Thoracic aorta (tissue), 2 donors: ENCODE results near the gene PLPP1. TPM values are rescaled to one million over a fixed set of nuclear protein-coding genes. Genes with fewer than 3 reads are reported as not detected.

ENCODE experiments used
- ATAC-seq: fragments of 150-250 bp; one replicate; pipeline ENCODE4 v1.8.0; 2017; ENCODE audit warnings: low read depth; ENCODE audit not compliant: insufficient number of reproducible peaks, low FRiP score
- DNase-seq: peaks from one replicate; pipeline ENCODE4 v3.0.0-alpha.2; 2020; ENCODE audit warnings: low spot score
- H3K27ac ChIP-seq, 2 donors: fragments of 200-600 bp; sonication (generic); 1 replicate in 1 of 2; 2 replicates in 1 of 2; pipeline ENCODE4 v1.5.1; 2016; ENCODE audit warnings: mild to moderate bottlenecking in 2 of 2, moderate library complexity in 2 of 2
- H3K27me3 ChIP-seq: fragments of 200-600 bp; sonication (generic); replicated peaks from 2 replicates; pipeline ENCODE4 v1.6.0; 2016; ENCODE audit warnings: mild to moderate bottlenecking; ENCODE audit not compliant: insufficient read depth
- H3K36me3 ChIP-seq: fragments of 200-600 bp; sonication (generic); one replicate; pipeline ENCODE4 v1.5.1; 2016
- H3K4me1 ChIP-seq, 2 donors: fragments of 200-600 bp; sonication (generic); 1 replicate in 1 of 2; 2 replicates in 1 of 2; pipeline versions ENCODE4 v1.5.1 to v1.6.0; 2016; ENCODE audit warnings: low read depth in 2 of 2, mild to moderate bottlenecking in 1 of 2; ENCODE audit not compliant: control insufficient read depth in 1 of 2
- H3K4me3 ChIP-seq: fragments of 200-600 bp; sonication (generic); 2 replicates; pipeline ENCODE4 v1.5.1; 2016; ENCODE audit warnings: mild to moderate bottlenecking
- H3K9me3 ChIP-seq: fragments of 200-600 bp; sonication (generic); 2 replicates; pipeline ENCODE4 v1.5.1; 2016
- total RNA-seq, 2 donors: library from RNA; depleted of rRNA; stranded (reverse); fragments of >200 nt; gene quantifications; one replicate each; pipeline versions ENCODE4 v1.1.0 to v1.2.3, GENCODE V29; 2016
- TF ChIP-seq, protein P1 (sequence below): fragments of 200-600 bp; sonication (generic); IDR thresholded peaks from one replicate; pipeline ENCODE4 v1.5.1; 2019; ENCODE audit warnings: antibody characterized with exemption

PLPP1 gene
- total RNA-seq, 2 donors from 2014 or later, result 341 to 509 TPM

DNA sequence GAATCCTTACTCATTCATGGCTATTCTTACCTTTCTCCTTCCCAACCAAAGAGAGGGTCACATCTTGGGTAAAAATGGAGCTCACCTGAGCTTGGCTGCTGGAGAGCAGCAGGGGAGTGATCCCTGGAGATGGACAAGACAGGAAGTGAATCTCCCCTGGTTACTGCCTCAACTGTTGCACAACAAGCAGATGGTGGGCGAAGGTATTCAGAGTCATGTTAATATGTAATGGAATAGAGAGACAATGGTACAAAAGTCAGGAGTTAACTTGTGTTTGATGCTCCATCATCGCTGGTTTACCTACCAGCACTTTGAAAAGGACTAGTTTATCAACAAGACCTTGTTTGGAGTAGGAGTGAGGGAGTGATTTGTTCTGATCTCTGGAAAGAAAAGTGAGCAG is 13.0 kb upstream of the PLPP1 start:
- no peaks in the 10 kb centered on the region for H3K36me3 ChIP-seq
- no peak overlapping the region for H3K4me3 ChIP-seq
- DNase-seq, result no peak
- H3K4me1 ChIP-seq, result no peaks in the 10 kb centered on the region
- H3K27me3 ChIP-seq, result no peaks in the 10 kb centered on the region
- TF ChIP-seq, protein P1, sequence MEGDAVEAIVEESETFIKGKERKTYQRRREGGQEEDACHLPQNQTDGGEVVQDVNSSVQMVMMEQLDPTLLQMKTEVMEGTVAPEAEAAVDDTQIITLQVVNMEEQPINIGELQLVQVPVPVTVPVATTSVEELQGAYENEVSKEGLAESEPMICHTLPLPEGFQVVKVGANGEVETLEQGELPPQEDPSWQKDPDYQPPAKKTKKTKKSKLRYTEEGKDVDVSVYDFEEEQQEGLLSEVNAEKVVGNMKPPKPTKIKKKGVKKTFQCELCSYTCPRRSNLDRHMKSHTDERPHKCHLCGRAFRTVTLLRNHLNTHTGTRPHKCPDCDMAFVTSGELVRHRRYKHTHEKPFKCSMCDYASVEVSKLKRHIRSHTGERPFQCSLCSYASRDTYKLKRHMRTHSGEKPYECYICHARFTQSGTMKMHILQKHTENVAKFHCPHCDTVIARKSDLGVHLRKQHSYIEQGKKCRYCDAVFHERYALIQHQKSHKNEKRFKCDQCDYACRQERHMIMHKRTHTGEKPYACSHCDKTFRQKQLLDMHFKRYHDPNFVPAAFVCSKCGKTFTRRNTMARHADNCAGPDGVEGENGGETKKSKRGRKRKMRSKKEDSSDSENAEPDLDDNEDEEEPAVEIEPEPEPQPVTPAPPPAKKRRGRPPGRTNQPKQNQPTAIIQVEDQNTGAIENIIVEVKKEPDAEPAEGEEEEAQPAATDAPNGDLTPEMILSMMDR, result no peak
- no peaks in the 10 kb centered on the region for H3K9me3 ChIP-seq
- no peak overlapping the region for H3K27ac ChIP-seq
- ATAC-seq, result no peak

DNA sequence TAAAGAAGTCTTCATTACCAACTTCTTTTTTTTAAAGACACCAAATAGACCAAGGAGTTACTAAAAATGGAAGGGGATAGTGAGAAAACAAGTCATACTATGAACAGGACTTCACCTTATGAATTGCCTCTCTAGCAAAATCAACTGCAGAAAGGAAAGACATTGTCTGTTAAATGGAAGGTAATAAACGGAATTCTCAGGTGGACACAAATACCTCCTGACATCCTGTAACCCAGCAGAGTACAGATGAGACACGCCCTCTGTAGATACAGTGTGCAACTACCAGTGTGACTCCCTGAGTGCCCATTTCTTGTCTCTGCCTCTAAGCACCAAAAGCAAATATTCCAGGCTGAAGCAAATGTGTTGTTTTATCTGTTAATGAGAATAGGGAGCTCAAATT is 12.2 kb upstream of the PLPP1 start:
- DNase-seq, result no peak
- Histone ChIP-seq H3K27ac (no peak overlapping the region), H3K9me3 (no peaks in the 10 kb centered on the region), H3K27me3 (no peaks in the 10 kb centered on the region), H3K4me1 (no peaks in the 10 kb centered on the region), H3K4me3 (no peak overlapping the region), H3K36me3 (no peaks in the 10 kb centered on the region)
- TF ChIP-seq, protein P1, result no peak
- ATAC-seq, result no peak

DNA sequence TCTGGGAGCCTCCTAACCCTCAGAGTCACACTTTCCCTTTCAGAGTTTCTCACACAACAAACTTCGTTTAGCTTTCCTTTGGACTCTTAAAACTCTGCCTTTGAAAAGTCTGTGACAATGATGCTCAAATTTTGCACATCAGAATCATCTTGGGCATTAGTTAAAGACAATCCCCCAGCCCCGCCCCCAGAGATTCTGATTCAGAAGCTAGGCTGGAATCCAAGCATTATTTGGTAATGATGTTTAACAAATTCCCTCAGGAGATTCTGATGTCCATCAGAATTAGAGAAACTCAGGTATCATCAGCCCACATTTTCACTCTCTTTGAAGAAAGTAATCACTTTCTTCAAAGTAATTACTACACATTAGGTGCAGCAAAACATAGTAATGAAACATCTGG is 9.6 kb upstream of the PLPP1 start:
- H3K4me3 ChIP-seq, result no peak overlapping the region
- H3K27ac ChIP-seq, result no peak overlapping the region
- no peaks in the 10 kb centered on the region for H3K9me3 ChIP-seq
- no peak for ATAC-seq
- H3K27me3 ChIP-seq, result no peaks in the 10 kb centered on the region
- no peaks in the 10 kb centered on the region for H3K4me1 ChIP-seq
- H3K36me3 ChIP-seq, result no peaks in the 10 kb centered on the region
- no peak for DNase-seq
- TF ChIP-seq, protein P1, result no peak

- DNase-seq (no peak), ATAC-seq (no peak)
- Histone ChIP-seq H3K4me1 (peaks cover 0 to 4% of the 10 kb centered on the region in 2 donors), H3K4me3 (no peak overlapping the region), H3K9me3 (no peaks in the 10 kb centered on the region), H3K36me3 (no peaks in the 10 kb centered on the region), H3K27ac (no peak overlapping the region), H3K27me3 (no peaks in the 10 kb centered on the region)
- TF ChIP-seq, protein P1, result no peak
These were observed 6.4 kb upstream of the PLPP1 start for GRCh38 chr5:55541056-55541635.

DNA sequence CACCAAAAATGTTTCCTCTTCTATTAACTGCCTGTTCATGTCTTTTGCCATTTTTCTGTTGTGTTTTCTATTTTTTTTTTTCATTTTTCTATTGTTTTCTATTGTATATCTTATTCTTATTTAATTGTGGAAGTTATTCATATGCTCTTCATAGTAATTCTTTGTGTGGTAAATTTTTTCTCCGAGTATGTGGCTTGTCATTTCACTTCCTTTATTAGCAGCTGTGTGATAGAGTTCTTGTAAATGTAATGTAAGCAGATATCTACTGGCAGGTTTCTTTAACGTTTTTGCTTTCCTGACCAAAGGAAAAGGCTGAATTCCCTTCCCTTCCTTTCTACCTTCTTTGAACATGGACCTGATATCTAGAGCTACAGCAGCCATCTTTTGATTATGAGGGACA is 5.8 kb upstream of the PLPP1 start:
- ATAC-seq (no peak), DNase-seq (no peak)
- TF ChIP-seq, protein P1, result no peak
- no peaks in the 10 kb centered on the region for H3K36me3 ChIP-seq
- H3K27me3 ChIP-seq, result no peaks in the 10 kb centered on the region
- peaks cover 0 to 9% of the 10 kb centered on the region in 2 donors for H3K4me1 ChIP-seq
- no peak overlapping the region for H3K4me3 ChIP-seq
- H3K9me3 ChIP-seq, result no peaks in the 10 kb centered on the region
- no peak overlapping the region for H3K27ac ChIP-seq
